ENCODE data around the gene ENDOG.

DNA sequence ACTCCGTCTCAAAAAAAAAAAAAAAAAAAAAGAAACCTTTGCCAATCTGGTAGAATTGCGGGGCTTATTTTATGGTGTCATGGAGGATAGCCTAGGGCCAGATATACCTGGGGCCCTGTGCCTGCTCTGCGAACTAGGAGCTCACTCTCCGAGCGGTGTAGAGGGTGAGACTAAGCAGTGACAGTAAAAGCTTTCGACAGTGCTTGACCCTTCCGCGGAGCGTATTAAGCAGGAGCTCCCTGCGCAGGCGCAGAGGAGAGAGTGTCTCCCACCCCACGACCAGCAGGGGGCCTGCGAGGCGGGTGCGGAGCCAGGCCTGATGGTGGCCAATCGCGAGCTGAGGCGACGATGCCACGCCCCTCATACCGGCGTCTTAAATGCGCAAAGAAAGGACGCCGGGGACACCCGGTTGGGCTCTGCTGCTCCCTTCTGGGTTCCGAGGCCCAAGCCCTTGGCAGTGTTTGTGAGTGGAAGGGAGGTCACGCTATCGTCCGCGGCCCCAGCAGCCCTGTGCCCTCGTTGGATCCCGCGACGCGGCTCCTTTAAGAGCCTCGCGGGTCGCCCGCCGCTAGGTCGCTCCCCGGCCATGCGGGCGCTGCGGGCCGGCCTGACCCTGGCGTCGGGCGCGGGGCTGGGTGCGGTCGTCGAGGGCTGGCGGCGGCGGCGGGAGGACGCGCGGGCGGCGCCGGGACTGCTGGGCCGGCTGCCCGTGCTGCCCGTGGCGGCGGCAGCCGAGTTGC, at the start of gene ENDOG:
- TF ChIP-seq, protein P1, sequence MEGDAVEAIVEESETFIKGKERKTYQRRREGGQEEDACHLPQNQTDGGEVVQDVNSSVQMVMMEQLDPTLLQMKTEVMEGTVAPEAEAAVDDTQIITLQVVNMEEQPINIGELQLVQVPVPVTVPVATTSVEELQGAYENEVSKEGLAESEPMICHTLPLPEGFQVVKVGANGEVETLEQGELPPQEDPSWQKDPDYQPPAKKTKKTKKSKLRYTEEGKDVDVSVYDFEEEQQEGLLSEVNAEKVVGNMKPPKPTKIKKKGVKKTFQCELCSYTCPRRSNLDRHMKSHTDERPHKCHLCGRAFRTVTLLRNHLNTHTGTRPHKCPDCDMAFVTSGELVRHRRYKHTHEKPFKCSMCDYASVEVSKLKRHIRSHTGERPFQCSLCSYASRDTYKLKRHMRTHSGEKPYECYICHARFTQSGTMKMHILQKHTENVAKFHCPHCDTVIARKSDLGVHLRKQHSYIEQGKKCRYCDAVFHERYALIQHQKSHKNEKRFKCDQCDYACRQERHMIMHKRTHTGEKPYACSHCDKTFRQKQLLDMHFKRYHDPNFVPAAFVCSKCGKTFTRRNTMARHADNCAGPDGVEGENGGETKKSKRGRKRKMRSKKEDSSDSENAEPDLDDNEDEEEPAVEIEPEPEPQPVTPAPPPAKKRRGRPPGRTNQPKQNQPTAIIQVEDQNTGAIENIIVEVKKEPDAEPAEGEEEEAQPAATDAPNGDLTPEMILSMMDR (conservative IDR thresholded peaks at IDR 0.05; ENCODE audit: low read depth in 2 of 2) = peak; percentile 56 to 68
- TF ChIP-seq ZNF331 (CRISPR knock-in tag; IDR thresholded peaks at IDR 0.05; ENCODE audit: low read depth) (no peak), EZH2phosphoT487 (IDR thresholded peaks at IDR 0.05; ENCODE audit: unreplicated experiment) (no peak), STAT1 (IDR thresholded peaks at IDR 0.05; ENCODE audit: unreplicated experiment) (no peak), POLR2AphosphoS5 (IDR thresholded peaks at IDR 0.05; ENCODE audit: low read depth) (peak; percentile 89), EZH2 (IDR thresholded peaks at IDR 0.05; ENCODE audit: low read depth, unreplicated experiment) (no peak), ZNF114 (CRISPR knock-in tag; IDR thresholded peaks at IDR 0.05) (no peak), CREB1 (CRISPR knock-in tag; IDR thresholded peaks at IDR 0.05; ENCODE audit: low read depth) (no peak), JUNB (IDR thresholded peaks at IDR 0.05; ENCODE audit: unreplicated experiment) (no peak), NANOG (IDR thresholded peaks at IDR 0.05; ENCODE audit: borderline replicate concordance) (no peak)
- TF ChIP-seq, protein P2, sequence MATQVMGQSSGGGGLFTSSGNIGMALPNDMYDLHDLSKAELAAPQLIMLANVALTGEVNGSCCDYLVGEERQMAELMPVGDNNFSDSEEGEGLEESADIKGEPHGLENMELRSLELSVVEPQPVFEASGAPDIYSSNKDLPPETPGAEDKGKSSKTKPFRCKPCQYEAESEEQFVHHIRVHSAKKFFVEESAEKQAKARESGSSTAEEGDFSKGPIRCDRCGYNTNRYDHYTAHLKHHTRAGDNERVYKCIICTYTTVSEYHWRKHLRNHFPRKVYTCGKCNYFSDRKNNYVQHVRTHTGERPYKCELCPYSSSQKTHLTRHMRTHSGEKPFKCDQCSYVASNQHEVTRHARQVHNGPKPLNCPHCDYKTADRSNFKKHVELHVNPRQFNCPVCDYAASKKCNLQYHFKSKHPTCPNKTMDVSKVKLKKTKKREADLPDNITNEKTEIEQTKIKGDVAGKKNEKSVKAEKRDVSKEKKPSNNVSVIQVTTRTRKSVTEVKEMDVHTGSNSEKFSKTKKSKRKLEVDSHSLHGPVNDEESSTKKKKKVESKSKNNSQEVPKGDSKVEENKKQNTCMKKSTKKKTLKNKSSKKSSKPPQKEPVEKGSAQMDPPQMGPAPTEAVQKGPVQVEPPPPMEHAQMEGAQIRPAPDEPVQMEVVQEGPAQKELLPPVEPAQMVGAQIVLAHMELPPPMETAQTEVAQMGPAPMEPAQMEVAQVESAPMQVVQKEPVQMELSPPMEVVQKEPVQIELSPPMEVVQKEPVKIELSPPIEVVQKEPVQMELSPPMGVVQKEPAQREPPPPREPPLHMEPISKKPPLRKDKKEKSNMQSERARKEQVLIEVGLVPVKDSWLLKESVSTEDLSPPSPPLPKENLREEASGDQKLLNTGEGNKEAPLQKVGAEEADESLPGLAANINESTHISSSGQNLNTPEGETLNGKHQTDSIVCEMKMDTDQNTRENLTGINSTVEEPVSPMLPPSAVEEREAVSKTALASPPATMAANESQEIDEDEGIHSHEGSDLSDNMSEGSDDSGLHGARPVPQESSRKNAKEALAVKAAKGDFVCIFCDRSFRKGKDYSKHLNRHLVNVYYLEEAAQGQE (IDR thresholded peaks at IDR 0.05; ENCODE audit: unreplicated experiment) = no peak
- TF ChIP-seq, protein P3, sequence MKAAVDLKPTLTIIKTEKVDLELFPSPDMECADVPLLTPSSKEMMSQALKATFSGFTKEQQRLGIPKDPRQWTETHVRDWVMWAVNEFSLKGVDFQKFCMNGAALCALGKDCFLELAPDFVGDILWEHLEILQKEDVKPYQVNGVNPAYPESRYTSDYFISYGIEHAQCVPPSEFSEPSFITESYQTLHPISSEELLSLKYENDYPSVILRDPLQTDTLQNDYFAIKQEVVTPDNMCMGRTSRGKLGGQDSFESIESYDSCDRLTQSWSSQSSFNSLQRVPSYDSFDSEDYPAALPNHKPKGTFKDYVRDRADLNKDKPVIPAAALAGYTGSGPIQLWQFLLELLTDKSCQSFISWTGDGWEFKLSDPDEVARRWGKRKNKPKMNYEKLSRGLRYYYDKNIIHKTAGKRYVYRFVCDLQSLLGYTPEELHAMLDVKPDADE (IDR thresholded peaks at IDR 0.05) = no peak

Data from GM23338 (cell line).